Mesothelial cell of epicardium (in vitro differentiated cells): Measurements from ENCODE around the gene MIPEP. TPM values are rescaled to one million over a fixed set of nuclear protein-coding genes. Genes with fewer than 3 reads are reported as not detected.
"Not testable (repeated sequence)": the region's sequence is repeated elsewhere in the genome, so short reads cannot be mapped to it uniquely, and the experiment has no call there.

ENCODE experiments used
- DNase-seq, 2 experiments: peaks; one replicate each; pipeline ENCODE4 v3.0.0; 2021; ENCODE audit warnings: low spot score in 2 of 2; ENCODE audit not compliant: unreplicated experiment in 2 of 2
- H3K27ac Mint-ChIP-seq: 2 replicates; pipeline ENCODE4 v1.8.0; 2021; ENCODE audit warnings: mixed read lengths
- H3K27me3 Mint-ChIP-seq: 2 replicates; pipeline ENCODE4 v1.8.0; 2021; ENCODE audit warnings: low read depth, mixed read lengths
- H3K36me3 Mint-ChIP-seq: 2 replicates; pipeline ENCODE4 v1.8.0; 2021; ENCODE audit warnings: mixed read lengths
- H3K4me1 Mint-ChIP-seq: 2 replicates; pipeline ENCODE4 v1.8.0; 2021; ENCODE audit warnings: mixed read lengths
- H3K4me3 Mint-ChIP-seq: 2 replicates; pipeline ENCODE4 v1.8.0; 2021; ENCODE audit warnings: mild to moderate bottlenecking, moderate library complexity, mixed read lengths
- H3K9me3 Mint-ChIP-seq: 2 replicates; pipeline ENCODE4 v1.8.0; 2021; ENCODE audit warnings: mixed read lengths
- total RNA-seq: library from RNA; stranded (reverse); gene quantifications from 3 replicates; pipeline ENCODE4 v1.2.1, GENCODE V29; 2021
- TF ChIP-seq, protein P1 (sequence below): fragments of 200-600 bp; sonication (generic); IDR thresholded peaks from one replicate; pipeline ENCODE4 v1.5.0; 2021; ENCODE audit warnings: antibody characterized with exemption; ENCODE audit not compliant: unreplicated experiment

Gene MIPEP
- total RNA-seq, 1 donor from 2014 or later, result 13.1 TPM

- H3K4me1 Mint-ChIP-seq, result peaks cover 10% of the 10 kb centered on the region
- no peak for DNase-seq
- TF ChIP-seq, protein P1, sequence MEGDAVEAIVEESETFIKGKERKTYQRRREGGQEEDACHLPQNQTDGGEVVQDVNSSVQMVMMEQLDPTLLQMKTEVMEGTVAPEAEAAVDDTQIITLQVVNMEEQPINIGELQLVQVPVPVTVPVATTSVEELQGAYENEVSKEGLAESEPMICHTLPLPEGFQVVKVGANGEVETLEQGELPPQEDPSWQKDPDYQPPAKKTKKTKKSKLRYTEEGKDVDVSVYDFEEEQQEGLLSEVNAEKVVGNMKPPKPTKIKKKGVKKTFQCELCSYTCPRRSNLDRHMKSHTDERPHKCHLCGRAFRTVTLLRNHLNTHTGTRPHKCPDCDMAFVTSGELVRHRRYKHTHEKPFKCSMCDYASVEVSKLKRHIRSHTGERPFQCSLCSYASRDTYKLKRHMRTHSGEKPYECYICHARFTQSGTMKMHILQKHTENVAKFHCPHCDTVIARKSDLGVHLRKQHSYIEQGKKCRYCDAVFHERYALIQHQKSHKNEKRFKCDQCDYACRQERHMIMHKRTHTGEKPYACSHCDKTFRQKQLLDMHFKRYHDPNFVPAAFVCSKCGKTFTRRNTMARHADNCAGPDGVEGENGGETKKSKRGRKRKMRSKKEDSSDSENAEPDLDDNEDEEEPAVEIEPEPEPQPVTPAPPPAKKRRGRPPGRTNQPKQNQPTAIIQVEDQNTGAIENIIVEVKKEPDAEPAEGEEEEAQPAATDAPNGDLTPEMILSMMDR, result no peak
- H3K9me3 Mint-ChIP-seq, result no peaks in the 10 kb centered on the region
- H3K27me3 Mint-ChIP-seq, result peaks cover 15% of the 10 kb centered on the region
- no peak overlapping the region for H3K4me3 Mint-ChIP-seq
- H3K27ac Mint-ChIP-seq, result no peak overlapping the region
- no peaks in the 10 kb centered on the region for H3K36me3 Mint-ChIP-seq
Observed at GRCh38 chr13:23898101-23898500, 8.9 kb upstream of the MIPEP start.

- H3K27me3 Mint-ChIP-seq, H3K27ac Mint-ChIP-seq, H3K9me3 Mint-ChIP-seq, H3K4me3 Mint-ChIP-seq, DNase-seq, H3K36me3 Mint-ChIP-seq: not testable (repeated sequence)
- H3K4me1 Mint-ChIP-seq, result peaks cover 10% of the 10 kb centered on the region
Observed at GRCh38 chr13:23897452-23897919, 8.3 kb upstream of the MIPEP start, which contains the start of gene C1QTNF9B. Gene C1QTNF9B (minus strand): TSS chr13:23897502.

GRCh38 chr13:23894746-23895145 is 5.5 kb upstream of the MIPEP start:
- not testable (repeated sequence) for DNase-seq, H3K4me3 Mint-ChIP-seq, H3K27me3 Mint-ChIP-seq, H3K36me3 Mint-ChIP-seq, H3K27ac Mint-ChIP-seq, H3K9me3 Mint-ChIP-seq
- H3K4me1 Mint-ChIP-seq, result peaks cover 14% of the 10 kb centered on the region

GRCh38 chr13:23893791-23894190 is 4.6 kb upstream of the MIPEP start:
- peaks cover 12% of the 10 kb centered on the region for H3K4me1 Mint-ChIP-seq
- H3K27me3 Mint-ChIP-seq, H3K4me3 Mint-ChIP-seq, DNase-seq, H3K36me3 Mint-ChIP-seq, H3K27ac Mint-ChIP-seq, H3K9me3 Mint-ChIP-seq: not testable (repeated sequence)

DNA sequence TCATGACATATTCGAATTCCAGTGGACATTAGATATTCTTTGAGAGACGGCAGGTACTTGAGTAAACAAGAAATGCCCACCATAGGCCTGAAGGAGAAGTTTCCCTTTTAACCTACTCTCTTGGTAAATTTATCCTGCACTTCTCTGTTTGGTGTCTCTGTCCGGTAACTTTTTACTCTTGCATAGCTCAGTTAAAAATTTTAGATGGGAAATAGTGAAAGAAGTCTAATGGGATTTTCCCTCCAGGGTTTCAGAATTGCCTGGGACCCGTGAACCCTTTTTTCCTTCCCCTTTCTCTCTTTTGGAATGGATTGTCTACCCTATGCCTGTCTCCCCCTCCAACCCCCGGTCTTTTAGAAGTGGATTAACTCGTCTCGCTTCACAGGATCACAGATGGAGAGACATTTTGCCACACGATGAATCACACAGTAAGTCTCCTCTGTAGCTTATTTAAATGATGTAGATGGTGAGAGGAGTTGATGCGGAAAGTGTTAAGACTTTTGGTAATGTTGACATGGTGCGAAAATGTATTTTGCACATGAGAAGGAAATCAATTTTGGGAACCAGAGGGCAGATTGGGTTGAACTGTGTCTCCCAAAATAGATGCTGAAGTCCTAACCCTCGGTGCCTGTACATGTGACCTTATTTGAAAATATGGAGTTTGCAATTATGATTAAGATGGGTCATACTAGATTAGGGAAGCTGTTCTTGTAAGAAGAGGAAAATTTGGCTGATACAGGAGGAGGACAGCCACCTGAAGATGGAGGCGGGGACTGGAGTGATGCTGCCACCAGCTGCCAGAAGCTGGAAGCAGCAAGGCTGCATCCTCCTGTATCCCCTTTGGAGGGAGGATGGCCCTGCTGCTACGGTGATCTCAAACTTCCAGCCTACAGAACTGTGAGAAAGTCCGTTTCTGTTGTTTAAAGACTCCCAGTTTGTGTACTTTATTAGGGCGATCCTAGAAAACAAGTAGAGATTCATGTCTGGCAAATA is 711 bp upstream of the MIPEP start:
- Mint-ChIP-seq H3K36me3 (peaks cover 2% of the 10 kb centered on the region), H3K27ac (peak overlapping the region; percentile 86), H3K4me3 (peak overlapping the region; percentile 82), H3K4me1 (peaks cover 20% of the 10 kb centered on the region), H3K27me3 (no peaks in the 10 kb centered on the region), H3K9me3 (no peaks in the 10 kb centered on the region)
- DNase-seq, result no peak
- TF ChIP-seq, protein P1, result peak; percentile 8

GRCh38 chr13:23884361-23884760 is 4.8 kb downstream of the MIPEP start:
- peaks cover 12% of the 10 kb centered on the region for H3K4me1 Mint-ChIP-seq
- H3K9me3 Mint-ChIP-seq, H3K27me3 Mint-ChIP-seq, H3K36me3 Mint-ChIP-seq, H3K27ac Mint-ChIP-seq, DNase-seq, H3K4me3 Mint-ChIP-seq: not testable (repeated sequence)

DNA sequence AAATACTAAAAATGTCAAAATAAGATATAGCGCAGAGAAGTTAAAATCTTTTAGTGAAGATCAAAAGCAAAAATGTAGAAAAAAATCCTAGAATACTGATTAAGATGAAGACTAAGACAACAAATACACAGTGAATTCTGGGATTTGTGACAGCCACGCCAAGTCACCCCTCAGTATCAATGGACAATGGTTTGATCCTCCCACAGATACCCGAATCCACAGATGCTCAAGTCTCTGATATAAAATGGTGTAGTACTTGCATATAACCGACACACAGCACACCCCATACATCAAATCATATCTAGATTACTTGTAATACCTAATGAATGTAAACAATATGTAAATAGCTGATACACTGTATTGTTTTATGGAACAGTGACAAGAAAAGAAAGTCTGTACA is 5.9 kb downstream of the MIPEP start:
- Mint-ChIP-seq H3K4me1 (peaks cover 9% of the 10 kb centered on the region), H3K27me3 (no peaks in the 10 kb centered on the region), H3K27ac (no peak overlapping the region), H3K36me3 (peaks cover 12% of the 10 kb centered on the region), H3K9me3 (no peaks in the 10 kb centered on the region), H3K4me3 (no peak overlapping the region)
- TF ChIP-seq, protein P1, result no peak
- no peak for DNase-seq

DNA sequence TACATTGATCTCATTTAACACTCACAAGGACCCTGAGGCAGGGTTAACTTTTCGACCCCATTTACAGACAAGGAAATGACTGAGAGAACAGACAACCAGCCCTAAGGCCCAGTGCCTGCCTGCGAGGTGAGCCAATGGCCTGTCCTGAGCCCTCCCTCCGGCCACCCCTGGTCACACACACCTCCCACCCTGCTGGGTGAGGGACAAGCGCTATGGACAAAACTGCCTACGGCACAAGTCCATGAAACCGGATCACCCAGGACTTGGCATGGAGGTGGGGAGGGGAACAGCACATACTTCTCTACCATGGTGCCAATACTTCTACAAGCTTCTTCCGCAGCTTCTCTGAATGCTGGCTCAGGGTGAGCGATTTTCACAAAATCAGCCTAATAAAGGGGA is 7.8 kb downstream of the MIPEP start:
- H3K27ac Mint-ChIP-seq, H3K27me3 Mint-ChIP-seq: not testable (repeated sequence)

DNA sequence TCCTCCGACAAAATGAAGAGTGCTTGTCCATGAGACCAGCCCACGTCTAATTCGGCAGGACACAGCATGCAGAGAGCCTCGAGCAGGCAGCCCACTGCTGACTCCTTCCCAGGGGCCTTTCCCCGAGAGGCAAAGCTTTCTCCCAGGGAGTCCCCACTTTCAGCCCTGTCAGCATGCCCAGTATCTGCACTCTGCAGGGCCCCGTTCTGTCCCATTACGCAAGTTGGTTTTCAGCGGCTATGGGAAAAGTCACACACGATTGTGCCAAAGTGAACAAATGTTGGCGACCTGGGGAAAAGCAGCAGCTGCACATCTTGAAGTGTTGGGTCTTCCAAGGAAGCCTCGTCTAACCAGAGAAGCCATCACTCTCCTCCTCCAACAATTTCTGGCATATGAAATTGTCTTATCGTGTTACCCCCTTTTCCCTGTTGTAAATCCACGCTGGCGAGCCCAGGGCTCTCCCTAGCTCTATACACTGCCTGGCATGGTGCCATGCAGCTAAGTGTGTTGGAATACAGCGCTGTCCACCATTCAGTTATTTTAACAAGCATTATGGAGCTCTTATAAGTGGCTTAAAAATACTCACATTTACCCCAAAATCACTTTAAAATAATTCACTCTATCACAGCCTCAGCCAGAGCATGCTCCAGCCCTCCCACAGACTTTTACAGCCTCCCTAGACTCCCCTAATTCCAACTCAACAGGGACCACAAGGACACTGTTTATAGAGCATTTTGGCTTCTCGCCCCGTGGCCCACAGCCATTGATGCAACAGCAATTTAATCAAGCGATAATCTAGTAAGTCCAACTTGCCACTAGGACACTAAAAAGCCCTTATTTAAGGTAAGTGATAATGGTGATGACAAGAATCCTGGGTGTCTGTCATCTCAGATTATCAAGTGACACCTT is 8.5 kb downstream of the MIPEP start:
- H3K27me3 Mint-ChIP-seq, H3K4me3 Mint-ChIP-seq, H3K9me3 Mint-ChIP-seq, DNase-seq, H3K4me1 Mint-ChIP-seq, H3K27ac Mint-ChIP-seq: not testable (repeated sequence)
- H3K36me3 Mint-ChIP-seq, result peaks cover 14% of the 10 kb centered on the region

More for the DNA sequence above, 7.8 kb downstream of the MIPEP start:
- H3K9me3 Mint-ChIP-seq, DNase-seq, H3K4me3 Mint-ChIP-seq, H3K4me1 Mint-ChIP-seq: not testable (repeated sequence)
- peaks cover 14% of the 10 kb centered on the region for H3K36me3 Mint-ChIP-seq
